Measurements from ENCODE around the gene CALML6.

CALML6 gene

DNA sequence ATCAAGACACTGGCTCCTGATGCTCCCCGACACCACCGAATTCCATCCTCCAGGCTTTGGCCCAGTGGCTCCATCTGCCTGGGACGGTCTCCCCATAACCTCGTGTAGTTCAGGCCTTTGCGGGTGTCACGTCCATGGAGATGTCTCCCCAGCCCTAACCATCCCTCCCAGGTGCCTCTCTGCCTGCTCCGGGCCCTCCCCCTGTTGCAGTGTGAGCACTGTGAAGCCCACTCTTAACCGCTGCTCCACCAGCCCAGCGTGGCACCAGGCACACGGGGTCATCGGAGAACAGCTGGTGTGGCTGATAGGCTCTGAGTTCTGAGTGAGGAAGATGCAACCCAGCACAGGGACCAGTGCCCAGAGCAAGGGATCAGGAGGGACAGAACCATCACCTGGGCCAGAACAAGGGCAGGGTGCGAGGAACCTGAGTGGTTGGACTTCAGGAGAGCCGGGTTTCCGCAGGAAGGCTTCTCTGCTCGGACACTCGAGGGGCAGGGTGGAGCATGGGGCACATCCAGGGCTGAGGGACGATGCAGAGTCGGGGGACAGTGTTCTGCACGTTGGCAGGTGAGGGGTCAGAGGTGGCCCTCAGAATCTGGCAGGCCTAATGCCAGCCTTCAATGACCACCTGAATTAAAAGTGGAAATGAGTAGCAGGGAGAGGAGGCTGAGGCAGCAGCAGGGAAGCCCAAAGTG lies 21.6 kb upstream of the CALML6 start:
- peaks cover 46% of the 10 kb centered on the region for H3K27me3 ChIP-seq
- TF ChIP-seq, protein P1, sequence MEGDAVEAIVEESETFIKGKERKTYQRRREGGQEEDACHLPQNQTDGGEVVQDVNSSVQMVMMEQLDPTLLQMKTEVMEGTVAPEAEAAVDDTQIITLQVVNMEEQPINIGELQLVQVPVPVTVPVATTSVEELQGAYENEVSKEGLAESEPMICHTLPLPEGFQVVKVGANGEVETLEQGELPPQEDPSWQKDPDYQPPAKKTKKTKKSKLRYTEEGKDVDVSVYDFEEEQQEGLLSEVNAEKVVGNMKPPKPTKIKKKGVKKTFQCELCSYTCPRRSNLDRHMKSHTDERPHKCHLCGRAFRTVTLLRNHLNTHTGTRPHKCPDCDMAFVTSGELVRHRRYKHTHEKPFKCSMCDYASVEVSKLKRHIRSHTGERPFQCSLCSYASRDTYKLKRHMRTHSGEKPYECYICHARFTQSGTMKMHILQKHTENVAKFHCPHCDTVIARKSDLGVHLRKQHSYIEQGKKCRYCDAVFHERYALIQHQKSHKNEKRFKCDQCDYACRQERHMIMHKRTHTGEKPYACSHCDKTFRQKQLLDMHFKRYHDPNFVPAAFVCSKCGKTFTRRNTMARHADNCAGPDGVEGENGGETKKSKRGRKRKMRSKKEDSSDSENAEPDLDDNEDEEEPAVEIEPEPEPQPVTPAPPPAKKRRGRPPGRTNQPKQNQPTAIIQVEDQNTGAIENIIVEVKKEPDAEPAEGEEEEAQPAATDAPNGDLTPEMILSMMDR (IDR thresholded peaks at IDR 0.05) = no peak
- no peak overlapping the region for H3K27ac ChIP-seq
- no peak overlapping the region for H3K4me3 ChIP-seq (ENCODE audit: low read depth in 1 of 2, low read length in 1 of 2)
- H3K9me3 ChIP-seq = no peaks in the 10 kb centered on the region
- no peaks in the 10 kb centered on the region for H3K36me3 ChIP-seq
- peaks cover 17 to 25% of the 10 kb centered on the region in 2 experiments for H3K4me1 ChIP-seq (ENCODE audit: control insufficient read depth in 1 of 2, insufficient read depth in 1 of 2, low read depth in 1 of 2, low read length in 1 of 2)

DNA sequence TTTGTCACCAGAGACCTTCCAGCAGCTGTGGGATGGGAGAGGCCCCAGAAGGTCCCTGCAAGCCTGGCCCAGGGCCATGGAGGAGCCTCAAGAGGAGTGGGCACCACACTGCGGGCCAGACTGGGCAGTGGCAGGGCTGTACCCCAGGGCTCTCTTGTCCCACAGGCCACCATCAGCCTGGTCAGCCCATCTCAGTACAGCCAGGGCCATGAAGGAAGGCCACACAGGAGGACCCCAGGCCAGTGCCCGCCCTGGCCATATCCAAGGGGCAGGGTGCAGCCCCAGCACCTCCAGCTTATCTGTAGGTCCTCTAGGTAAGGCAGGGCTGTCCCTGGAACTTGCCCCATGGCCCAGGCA lies 21.1 kb upstream of the CALML6 start:
- H3K27ac ChIP-seq = no peak overlapping the region
- H3K9me3 ChIP-seq = no peaks in the 10 kb centered on the region
- peaks cover 12 to 19% of the 10 kb centered on the region in 2 experiments for H3K4me1 ChIP-seq (ENCODE audit: control insufficient read depth in 1 of 2, insufficient read depth in 1 of 2, low read depth in 1 of 2, low read length in 1 of 2)

DNA sequence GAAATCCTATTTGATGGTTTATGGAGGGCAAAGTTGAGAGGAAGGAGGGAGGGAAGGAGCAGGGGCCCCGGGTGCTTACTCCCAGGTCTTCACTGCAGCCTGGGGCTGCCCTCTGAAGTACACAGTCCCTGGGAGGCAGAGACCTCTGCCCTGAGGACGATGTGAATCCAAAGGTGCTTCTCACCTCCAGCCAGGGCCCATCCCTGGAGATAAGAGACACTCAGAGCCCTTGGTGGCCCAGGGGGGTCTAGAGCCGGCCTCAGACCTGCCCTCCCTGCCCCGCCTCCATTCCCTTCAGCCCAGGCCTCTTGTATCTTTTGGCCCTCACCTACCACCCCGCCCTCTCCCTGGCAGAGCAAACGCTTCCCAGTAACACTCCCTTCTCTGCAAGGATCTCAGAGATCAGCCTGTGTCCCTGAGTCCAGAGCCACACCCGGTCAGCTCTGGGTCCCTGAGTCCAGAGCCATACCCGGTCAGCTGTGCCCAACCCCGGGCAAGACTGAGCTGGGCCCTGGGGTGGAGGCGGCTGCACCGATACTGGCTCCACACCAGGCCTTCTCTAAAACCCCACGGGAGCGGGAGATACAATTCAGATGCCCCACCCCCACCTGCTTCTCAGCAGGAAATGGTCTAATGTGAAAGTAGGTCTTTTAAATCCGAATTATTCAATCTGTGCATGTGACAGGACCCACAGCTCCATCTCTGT lies 20.6 kb upstream of the CALML6 start:
- H3K36me3 ChIP-seq = no peaks in the 10 kb centered on the region
- H3K27ac ChIP-seq = no peak overlapping the region
- no peak overlapping the region for H3K4me3 ChIP-seq (ENCODE audit: low read depth in 1 of 2, low read length in 1 of 2)
- H3K27me3 ChIP-seq = peaks cover 57% of the 10 kb centered on the region
- H3K9me3 ChIP-seq = no peaks in the 10 kb centered on the region
- TF ChIP-seq, protein P1 (IDR thresholded peaks at IDR 0.05) = no peak
- H3K4me1 ChIP-seq (ENCODE audit: control insufficient read depth in 1 of 2, insufficient read depth in 1 of 2, low read depth in 1 of 2, low read length in 1 of 2) = peaks cover 6 to 14% of the 10 kb centered on the region in 2 experiments

More for the DNA sequence above, 21.1 kb upstream of the CALML6 start:
- H3K27me3 ChIP-seq = peaks cover 52% of the 10 kb centered on the region
- no peaks in the 10 kb centered on the region for H3K36me3 ChIP-seq
- TF ChIP-seq, protein P1 (IDR thresholded peaks at IDR 0.05) = no peak
- no peak overlapping the region for H3K4me3 ChIP-seq (ENCODE audit: low read depth in 1 of 2, low read length in 1 of 2)

DNA sequence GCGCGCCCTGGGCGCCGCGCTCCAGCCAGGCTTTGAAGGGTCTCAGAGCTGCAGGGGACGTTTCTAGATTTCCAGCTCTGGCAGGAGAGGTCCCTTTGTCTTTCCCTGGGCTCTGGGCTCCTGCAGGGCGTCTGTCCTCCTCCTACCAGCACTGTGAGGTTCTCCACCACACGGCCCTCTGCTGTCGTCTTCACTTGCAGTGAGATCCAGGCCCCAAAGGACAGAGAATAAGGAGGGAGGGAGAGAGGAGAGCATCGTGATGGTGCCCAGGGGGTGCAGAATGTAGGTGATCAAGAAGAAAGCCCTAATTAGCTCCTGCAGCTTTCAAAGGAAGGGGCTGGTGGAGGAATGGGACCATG lies 20.0 kb upstream of the CALML6 start:
- Histone ChIP-seq H3K36me3 (no peaks in the 10 kb centered on the region), H3K4me1 (ENCODE audit: control insufficient read depth in 1 of 2, insufficient read depth in 1 of 2, low read depth in 1 of 2, low read length in 1 of 2) (peaks cover 5 to 13% of the 10 kb centered on the region in 2 experiments), H3K27me3 (peaks cover 62% of the 10 kb centered on the region), H3K27ac (no peak overlapping the region), H3K4me3 (ENCODE audit: low read depth in 1 of 2, low read length in 1 of 2) (no peak overlapping the region), H3K9me3 (no peaks in the 10 kb centered on the region)
- TF ChIP-seq, protein P1 (IDR thresholded peaks at IDR 0.05) = no peak

DNA sequence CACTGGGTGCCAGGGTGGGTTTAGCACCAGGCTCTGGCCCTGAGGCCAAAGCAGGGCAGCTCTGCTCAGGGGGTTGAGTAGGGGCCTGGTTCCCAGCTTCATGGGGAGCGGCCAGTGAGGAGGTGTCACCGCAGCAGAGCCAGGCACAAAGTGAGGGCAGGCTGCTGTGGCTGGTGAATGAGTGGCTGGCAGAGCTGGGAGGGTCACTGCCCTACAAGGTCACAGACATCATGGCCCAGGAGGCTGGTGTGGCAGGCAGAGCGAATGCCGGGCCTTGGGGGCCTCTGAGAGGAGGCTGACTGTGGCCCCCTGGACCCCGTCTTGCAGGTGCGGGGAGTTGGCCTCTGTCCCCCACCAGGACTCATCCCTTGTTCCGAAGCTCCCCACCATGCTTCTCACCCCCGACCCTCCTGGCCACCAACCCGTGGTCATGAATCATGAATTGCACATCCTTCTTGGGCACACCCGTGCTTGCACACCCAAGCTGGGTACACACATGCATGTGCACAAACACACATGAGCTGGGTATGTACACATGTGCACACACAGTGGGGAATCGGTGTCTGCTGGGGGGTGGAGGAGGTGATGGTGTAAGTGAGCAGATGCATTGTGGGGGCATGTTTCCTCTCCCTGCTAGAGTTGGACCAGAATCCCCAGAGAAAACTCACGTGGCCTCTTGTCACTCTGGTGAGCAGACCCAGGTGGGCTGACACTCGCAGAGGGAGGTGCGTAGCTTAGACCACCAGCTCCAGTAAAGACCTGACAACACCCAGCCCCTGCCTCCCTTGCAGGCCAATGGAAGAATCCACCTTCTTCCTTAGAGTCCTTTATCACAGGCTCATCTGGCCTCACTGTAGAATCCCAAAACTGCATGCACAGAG lies 19.4 kb upstream of the CALML6 start:
- H3K27ac ChIP-seq = no peak overlapping the region
- H3K36me3 ChIP-seq = no peaks in the 10 kb centered on the region
- H3K4me3 ChIP-seq (ENCODE audit: low read depth in 1 of 2, low read length in 1 of 2) = no peak overlapping the region
- peaks cover 65% of the 10 kb centered on the region for H3K27me3 ChIP-seq
- peaks cover 5 to 13% of the 10 kb centered on the region in 2 experiments for H3K4me1 ChIP-seq (ENCODE audit: control insufficient read depth in 1 of 2, insufficient read depth in 1 of 2, low read depth in 1 of 2, low read length in 1 of 2)
- no peaks in the 10 kb centered on the region for H3K9me3 ChIP-seq
- TF ChIP-seq, protein P1 (IDR thresholded peaks at IDR 0.05) = no peak
